ENCODE data around the gene MINDY1. TPM values are rescaled to one million over a fixed set of nuclear protein-coding genes. Genes with fewer than 3 reads are reported as not detected.
A peak's percentile ranks its signal among the peaks of the same experiment; 100 is the strongest.

MINDY1 gene
- total and polyA plus RNA-seq, 9 of the 15 experiments (the other 6 are each of a cell fraction or from before 2014, with no cell fraction given) = 0.49 to 11.0 (median 6.0) TPM

DNA sequence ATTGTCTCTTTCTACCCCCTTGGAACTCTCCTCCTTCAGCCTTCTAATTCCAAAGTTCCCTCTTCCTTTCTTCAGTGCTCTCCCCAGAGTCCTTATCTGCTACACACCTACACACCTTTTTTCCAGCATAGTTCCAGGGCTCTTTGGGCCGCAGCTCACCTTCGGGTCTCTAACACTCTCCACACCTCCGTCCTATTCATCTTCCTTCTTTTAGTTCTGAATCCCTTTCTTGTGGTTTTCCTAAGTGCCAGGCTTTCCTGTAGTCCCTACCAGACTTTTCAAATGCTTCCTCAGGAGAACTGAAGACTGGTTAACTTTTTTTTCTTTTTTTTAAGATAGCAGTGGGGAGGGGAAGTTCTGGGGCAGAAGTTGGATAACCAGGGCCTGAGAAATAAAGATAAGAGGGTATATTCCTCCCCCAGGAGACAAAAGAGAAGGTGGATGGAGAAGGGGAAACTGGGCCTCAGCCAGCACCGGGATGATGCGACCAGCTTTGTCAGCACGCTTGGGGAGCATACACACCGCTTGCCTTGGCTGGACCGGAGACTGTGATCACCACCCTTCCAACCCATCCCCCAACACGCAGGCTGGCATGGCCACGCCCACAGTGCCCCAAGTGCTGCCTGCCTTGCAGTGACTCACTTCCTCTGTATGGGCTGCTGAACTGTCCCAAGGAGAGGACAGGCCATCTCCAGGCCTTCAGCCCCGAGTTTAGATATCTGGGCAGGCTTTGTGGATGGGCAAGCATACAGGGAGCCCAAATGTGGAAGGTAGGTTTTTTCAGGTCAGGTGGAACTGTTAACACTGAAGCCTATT lies 29.6 kb downstream of the MINDY1 start (continued):
- TF ChIP-seq PTTG1 (tag; IDR thresholded peaks at IDR 0.05; ENCODE audit: low read depth) (no peak), ZNF696 (CRISPR knock-in tag; conservative IDR thresholded peaks at IDR 0.05) (no peak), KLF1 (tag; IDR thresholded peaks at IDR 0.05) (no peak), ARID2 (IDR thresholded peaks at IDR 0.05) (no peak), MEF2A (IDR thresholded peaks at IDR 0.05; ENCODE audit: control insufficient read depth, low read depth, low read length) (no peak), MCM3 (IDR thresholded peaks at IDR 0.05) (no peak), ZNF830 (CRISPR knock-in tag; IDR thresholded peaks at IDR 0.05) (no peak), HBP1 (CRISPR knock-in tag; IDR thresholded peaks at IDR 0.05) (no peak), HNRNPK (IDR thresholded peaks at IDR 0.05; ENCODE audit: low read depth, low read length, poor library complexity, severe bottlenecking) (no peak), ZBTB11 (CRISPR knock-in tag; IDR thresholded peaks at IDR 0.05) (peak in 1 of 3 experiments; percentile 46; a peak in 1 of 6 replicates), WHSC1 (IDR thresholded peaks at IDR 0.05; ENCODE audit: low read length) (no peak), RBM22 (IDR thresholded peaks at IDR 0.05; ENCODE audit: low read depth, low read length, poor library complexity, severe bottlenecking) (no peak), NEUROD1 (IDR thresholded peaks at IDR 0.05; ENCODE audit: borderline replicate concordance, low read depth, low read length, partially characterized antibody) (peak; percentile 79), PHF20 (IDR thresholded peaks at IDR 0.05; ENCODE audit: partially characterized antibody) (no peak), NR2F6 (CRISPR knock-in tag; IDR thresholded peaks at IDR 0.05) (no peak), RFX5 (IDR thresholded peaks at IDR 0.05; ENCODE audit: low read depth, low read length) (no peak; the same call in 1 of the 2 replicates)
- TF ChIP-seq, protein P1, sequence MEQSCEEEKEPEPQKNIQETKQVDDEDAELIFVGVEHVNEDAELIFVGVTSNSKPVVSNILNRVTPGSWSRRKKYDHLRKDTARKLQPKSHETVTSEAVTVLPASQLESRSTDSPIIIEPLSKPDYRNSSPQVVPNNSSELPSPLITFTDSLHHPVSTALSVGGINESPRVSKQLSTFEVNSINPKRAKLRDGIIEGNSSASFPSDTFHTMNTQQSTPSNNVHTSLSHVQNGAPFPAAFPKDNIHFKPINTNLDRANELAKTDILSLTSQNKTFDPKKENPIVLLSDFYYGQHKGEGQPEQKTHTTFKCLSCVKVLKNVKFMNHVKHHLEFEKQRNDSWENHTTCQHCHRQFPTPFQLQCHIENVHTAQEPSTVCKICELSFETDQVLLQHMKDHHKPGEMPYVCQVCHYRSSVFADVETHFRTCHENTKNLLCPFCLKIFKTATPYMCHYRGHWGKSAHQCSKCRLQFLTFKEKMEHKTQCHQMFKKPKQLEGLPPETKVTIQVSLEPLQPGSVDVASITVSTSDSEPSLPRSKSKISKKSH (CRISPR knock-in tag; IDR thresholded peaks at IDR 0.05) = no peak
- TF ChIP-seq, protein P2, sequence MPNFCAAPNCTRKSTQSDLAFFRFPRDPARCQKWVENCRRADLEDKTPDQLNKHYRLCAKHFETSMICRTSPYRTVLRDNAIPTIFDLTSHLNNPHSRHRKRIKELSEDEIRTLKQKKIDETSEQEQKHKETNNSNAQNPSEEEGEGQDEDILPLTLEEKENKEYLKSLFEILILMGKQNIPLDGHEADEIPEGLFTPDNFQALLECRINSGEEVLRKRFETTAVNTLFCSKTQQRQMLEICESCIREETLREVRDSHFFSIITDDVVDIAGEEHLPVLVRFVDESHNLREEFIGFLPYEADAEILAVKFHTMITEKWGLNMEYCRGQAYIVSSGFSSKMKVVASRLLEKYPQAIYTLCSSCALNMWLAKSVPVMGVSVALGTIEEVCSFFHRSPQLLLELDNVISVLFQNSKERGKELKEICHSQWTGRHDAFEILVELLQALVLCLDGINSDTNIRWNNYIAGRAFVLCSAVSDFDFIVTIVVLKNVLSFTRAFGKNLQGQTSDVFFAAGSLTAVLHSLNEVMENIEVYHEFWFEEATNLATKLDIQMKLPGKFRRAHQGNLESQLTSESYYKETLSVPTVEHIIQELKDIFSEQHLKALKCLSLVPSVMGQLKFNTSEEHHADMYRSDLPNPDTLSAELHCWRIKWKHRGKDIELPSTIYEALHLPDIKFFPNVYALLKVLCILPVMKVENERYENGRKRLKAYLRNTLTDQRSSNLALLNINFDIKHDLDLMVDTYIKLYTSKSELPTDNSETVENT (CRISPR knock-in tag; IDR thresholded peaks at IDR 0.05) = peak; percentile 9; the same call in 1 of the 2 replicates

All from K562 (cell line).